Right forelimb (tissue), 1 donor: ENCODE measurements around the gene PLET1.
A peak's percentile ranks its signal among the peaks of the same experiment; 100 is the strongest.

Experiments used
- DNase-seq: peaks from one replicate; pipeline ENCODE4 v3.0.0-alpha.2; 2018

PLET1 gene

GRCh38 chr11:112260490-112260889 lies at the start of gene PLET1:
PLET1 (minus strand) TSS chr11:112260860; CDS start chr11:112260589, 271 bp downstream.
- no peak for DNase-seq

- no peak for DNase-seq
Observed at GRCh38 chr11:112310419-112310818, 49.8 kb upstream of the PLET1 start.

DNA sequence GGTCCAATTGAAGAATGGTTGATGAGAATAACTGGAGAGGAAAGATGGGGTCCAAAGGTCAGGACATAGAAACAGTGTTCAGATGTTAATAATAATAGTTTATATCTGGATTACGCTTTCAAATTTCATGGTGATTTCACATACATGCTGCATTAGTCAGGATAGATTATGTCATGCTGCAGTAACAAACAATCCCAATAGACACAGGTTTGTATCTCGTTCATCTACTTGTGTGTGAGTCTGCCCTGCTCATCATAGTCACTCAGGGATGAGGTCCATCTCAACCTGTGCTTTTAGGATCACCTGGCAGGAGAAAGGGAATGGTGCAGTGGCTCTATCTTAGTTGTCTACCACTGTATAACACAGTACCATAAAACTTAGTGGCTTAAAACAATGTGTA lies 48.0 kb upstream of the PLET1 start:
- DNase-seq = no peak

DNA sequence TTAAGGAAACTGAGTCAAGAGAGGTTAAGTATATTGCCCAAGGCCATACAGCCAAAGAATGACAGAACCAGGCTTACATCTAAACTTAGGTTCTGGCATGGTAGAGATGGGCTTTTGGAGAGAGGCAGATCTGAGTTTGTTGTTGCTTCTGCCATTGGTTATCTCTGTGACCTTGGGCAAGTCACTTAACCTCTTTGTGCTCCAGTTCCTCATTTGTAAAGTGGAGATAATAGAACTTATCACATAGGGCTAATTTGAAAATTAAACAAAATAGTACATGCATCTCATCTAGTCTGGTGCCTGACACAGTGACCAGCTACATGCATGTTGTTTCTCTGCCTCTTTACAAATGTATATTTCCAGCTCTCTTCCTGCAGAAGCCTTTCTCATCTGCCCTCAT lies 47.0 kb upstream of the PLET1 start:
- no peak for DNase-seq

DNA sequence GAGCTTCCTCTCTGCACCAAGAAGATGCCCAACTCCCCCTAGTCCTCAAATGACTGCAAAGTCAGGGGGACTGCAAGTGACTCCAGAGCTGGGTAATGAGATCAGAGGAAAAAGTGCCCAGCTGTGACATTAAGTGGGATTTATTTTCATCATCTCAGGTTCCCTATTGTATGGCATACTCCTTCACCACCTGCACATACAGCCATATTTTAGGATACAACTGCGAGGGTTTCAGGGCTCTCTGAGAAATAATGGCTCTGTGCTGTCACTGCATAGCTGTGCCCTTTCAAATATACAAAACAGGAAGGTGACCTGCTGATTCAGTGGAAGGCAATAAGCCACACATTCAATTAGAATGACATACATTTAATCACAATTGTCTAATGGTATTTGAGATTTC lies 45.6 kb upstream of the PLET1 start:
- no peak for DNase-seq

DNA sequence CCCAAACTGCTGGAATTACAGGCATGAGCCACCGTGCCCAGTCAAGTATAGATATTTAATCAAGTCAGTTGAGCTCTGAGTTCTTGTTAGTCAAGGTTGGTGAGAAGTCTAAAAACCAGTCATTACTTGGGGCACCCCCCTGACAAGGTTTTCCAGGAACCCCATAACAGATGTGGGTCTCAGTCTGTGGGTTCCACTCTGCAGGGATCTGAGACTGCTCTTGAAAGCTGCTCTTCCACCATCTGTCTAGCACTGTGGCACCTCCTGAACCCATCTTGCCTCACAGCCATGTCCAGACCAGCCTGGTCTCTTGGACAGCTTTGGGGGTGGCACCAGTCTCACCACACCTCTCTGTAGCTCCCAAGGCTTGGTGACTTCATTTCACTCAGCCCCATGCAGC lies 44.3 kb upstream of the PLET1 start:
- DNase-seq = no peak

DNA sequence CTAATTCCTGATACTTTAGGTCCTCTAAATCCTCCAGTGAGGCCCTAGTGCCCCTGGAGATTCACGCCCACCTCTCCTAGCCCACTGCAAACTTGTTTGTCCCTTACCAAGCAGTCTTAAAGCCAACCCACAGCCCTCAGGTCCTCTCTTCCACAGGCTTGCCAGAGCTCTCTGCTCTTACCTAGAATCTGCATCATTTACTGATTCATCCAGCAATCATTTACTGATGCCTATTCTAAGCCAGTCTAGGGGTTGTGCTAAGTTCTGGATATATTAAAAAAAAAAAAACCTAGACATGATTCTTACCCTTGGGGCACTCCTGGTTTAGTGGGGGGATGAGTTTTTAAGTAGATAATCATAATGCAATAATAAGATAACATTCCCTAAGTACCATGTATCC lies 43.0 kb upstream of the PLET1 start:
- DNase-seq = no peak

GRCh38 chr11:112302226-112302868 lies 41.7 kb upstream of the PLET1 start:
- no peak for DNase-seq

GRCh38 chr11:112300094-112300786 lies 39.6 kb upstream of the PLET1 start:
- DNase-seq = no peak

- no peak for DNase-seq
Observed at GRCh38 chr11:112298535-112298934, 37.9 kb upstream of the PLET1 start.

GRCh38 chr11:112297248-112297866 lies 36.7 kb upstream of the PLET1 start:
- DNase-seq = no peak

DNA sequence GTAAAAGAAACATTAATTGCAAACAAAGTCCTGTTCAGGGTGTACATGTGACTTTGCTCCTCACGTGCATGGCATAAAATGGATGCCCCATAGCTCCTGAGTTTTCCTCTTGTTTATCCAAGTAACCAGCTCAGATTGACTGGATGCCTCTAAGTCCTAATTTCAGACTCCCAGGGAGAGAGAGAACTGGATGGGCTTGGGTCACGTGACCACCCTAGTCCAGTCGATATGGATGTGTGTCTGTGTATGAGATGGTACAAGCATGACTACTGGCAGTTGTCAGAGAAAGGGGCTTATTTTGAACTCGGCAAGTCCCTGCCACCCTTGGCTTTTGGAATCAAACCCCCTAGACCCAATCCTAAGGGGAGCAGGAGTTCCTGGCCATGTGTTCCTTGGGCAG lies 35.4 kb upstream of the PLET1 start:
- DNase-seq = no peak

DNA sequence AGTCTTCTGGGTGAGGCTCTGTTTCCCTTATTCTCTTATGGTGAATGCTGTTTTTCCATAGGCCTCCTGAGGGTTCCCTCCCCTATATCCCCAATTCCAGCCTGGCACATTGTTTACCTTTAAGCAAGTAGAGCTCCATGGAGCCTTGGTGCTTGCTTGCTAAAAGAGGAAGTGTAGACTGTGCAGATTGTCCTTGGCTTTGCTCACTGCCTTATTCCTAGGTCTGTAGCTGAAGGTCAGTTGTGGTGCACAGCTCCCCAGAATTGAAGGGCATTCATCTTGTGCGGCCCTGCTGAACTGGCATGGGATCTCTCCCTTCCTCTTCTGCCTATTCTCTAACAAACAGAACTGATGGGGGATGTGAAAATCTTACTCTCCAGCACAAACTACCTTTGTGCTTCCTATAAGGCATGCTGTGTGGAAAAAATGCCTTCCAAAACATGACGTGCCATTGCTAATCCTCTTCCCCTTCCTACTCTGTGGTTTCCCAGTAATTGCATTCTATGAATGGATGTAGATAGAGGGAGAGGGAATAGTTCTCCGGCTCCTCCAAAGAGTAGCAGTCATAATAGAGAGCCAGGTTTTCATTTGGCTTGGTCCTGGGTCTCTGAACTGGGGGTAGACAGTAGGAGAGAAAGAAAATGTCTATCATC lies 34.2 kb upstream of the PLET1 start:
- DNase-seq = no peak

DNA sequence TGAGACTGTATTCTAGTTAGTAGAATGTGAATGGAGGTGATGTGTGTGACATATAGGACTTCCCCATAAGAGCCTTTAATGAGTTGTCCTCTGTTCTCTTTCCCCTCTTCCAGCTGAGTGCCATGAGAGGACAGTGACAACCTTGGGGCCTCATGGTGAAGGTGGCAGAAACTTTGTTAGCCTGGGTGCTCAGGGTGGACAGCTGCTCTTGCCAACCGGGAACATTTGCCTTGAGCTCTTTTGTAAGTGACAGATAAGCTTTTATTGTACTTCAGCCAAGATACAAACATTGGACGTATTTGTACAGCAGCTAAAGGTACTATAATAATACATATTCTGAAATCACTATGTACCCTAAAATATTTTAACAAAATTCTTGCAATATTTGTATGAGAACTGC lies 33.0 kb upstream of the PLET1 start:
- no peak for DNase-seq

DNA sequence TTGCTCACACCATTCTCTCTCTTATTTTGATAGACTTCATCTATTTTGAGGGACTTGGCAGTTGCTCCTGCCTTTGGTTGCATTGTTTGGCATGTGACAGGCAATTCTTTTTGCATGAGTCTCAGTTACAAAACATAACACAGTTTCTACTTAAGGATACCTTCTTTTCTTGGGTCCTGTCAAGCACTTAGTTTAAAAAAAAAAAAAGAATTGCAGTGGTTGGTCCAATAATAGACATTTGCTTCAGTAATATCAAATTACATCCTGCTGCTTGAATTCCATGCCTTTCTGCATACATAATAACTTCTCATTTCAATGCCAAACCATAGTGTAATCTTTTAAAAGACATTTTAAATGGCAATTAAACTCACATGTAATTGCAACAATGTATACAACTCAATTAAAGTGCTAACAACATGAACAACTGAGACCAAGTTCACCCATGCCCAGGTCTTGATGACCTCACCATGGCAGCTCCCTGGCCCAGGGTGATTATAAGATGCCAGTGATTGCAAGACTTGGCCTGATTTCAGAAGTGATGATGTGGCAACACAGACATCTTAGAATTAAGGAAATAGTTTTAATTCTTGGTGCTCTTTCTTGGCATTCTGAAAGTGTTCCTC lies 32.2 kb upstream of the PLET1 start:
- no peak for DNase-seq

DNA sequence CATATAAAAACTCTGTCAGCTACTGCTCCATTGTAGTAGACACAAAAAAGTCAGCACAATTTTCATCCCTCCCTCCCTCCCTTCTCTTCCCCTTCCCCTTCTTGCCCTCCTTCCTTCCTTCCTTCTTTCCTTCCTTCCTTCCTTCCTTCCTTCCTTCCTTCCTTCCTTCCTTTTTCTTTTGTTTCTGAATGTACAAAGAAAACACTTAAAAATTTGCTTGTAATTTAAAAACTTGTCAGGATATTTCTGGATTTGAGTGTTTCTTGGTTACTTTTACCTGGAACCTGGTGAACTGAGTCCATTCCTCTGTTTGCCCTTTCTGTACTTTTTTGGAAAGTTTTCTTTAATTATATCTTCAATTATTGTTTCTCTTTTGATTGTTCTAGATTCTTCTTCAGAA lies 31.5 kb upstream of the PLET1 start:
- no peak for DNase-seq

GRCh38 chr11:112291191-112291590 lies 30.5 kb upstream of the PLET1 start:
- no peak for DNase-seq

DNA sequence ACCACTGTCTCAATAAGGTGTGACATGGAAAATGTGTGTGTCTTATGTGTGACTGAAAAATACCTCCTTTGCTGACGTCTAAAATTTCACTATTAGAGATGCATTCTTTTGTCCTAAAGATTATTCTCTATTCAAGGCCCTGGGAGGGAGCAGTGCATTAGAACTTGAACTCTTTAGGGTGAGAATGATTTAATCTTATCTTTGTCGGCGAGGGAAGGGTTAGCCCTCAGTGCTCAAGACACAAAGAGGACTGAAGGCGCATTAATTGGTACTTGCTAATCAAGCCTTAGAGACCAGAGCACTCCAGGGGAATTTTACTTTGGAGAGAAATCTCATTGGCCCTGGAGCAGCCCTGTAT lies 29.8 kb upstream of the PLET1 start:
- no peak for DNase-seq

GRCh38 chr11:112289588-112290492 lies 29.2 kb upstream of the PLET1 start:
- DNase-seq = peak; percentile 85

- DNase-seq = no peak
Observed at GRCh38 chr11:112288021-112288420, 27.4 kb upstream of the PLET1 start.

- no peak for DNase-seq
Observed at GRCh38 chr11:112285841-112286311, 25.2 kb upstream of the PLET1 start.

DNA sequence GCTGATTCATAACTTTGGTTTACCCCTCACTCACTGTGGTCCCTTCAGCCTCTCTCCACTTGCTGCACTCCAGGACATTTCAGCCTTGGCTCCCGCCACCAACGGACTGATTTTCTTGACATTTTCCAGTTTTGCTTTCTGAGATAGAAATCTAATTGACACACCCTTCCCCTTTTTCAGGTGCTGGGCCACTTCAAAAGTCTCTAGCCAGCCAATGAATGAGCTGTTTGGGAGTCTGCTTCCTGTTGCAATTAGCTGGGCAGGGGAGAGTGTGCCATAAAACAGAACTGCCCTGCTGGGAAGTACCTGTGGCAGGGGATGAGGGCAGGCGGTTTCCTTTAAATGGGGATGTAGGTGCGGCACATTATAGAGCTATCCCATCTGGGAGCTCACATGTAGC lies 21.1 kb upstream of the PLET1 start:
- no peak for DNase-seq
